Sigmoid colon (tissue), 4 donors: ENCODE measurements around the gene SEMA6B.

Experiments used
- CTCF ChIP-seq, 4 experiments: fragments of 450-650 bp in 3 of 4; fragments of 200-600 bp in 1 of 4; IDR thresholded peaks; one replicate each; pipeline ENCODE4 v1.5.1; 2016 to 2019; ENCODE audit warnings: antibody characterized with exemption in 4 of 4, mild to moderate bottlenecking in 3 of 4, moderate library complexity in 2 of 4
- POLR2A ChIP-seq, 2 donors: fragments of 450-650 bp; IDR thresholded peaks; one replicate each; pipeline ENCODE4 v1.6.1; 2016; ENCODE audit warnings: antibody characterized with exemption in 2 of 2, mild to moderate bottlenecking in 2 of 2, moderate library complexity in 2 of 2
- POLR2AphosphoS5 ChIP-seq, 4 donors: sonication (generic); formaldehyde crosslinking; IDR thresholded peaks; one replicate each; pipeline ENCODE4 v1.6.1; 2017; ENCODE audit warnings: antibody characterized with exemption in 4 of 4

- no peak for TF ChIP-seq POLR2AphosphoS5 (IDR thresholded peaks at IDR 0.05)
- TF ChIP-seq CTCF (IDR thresholded peaks at IDR 0.05) = no peak
- TF ChIP-seq POLR2A (IDR thresholded peaks at IDR 0.05) = no peak
These were observed 31.8 kb upstream of the SEMA6B start for GRCh38 chr19:4591320-4591719.
